DND-41 (cell line): ENCODE measurements around the gene CC2D1B.

Experiments used
- ATAC-seq: fragments of 200-7000 bp; cut with Tn5 transposase; 3 replicates; pipeline ENCODE4 v1.9.1; 2021; ENCODE audit warnings: low read depth; ENCODE audit not compliant: insufficient read depth
- DNase-seq: peaks from one replicate; pipeline ENCODE4 v3.0.0-alpha.2; 2020
- H2AFZ ChIP-seq: 2 replicates; pipeline ENCODE4 v1.6.0; 2012; ENCODE audit warnings: low read depth, low read length
- H3K27ac ChIP-seq: 2 replicates; pipeline ENCODE4 v1.5.1; 2012; ENCODE audit warnings: low read length, inconsistent platforms
- H3K27me3 ChIP-seq: fragments of 200-600 bp; sonication (generic); 2 replicates; pipeline ENCODE4 v1.6.0; 2012; ENCODE audit warnings: low read length, mild to moderate bottlenecking, inconsistent platforms; ENCODE audit not compliant: insufficient read depth, poor library complexity
- H3K36me3 ChIP-seq: 2 replicates; pipeline ENCODE4 v1.5.1; 2012; ENCODE audit warnings: low read length, inconsistent platforms; ENCODE audit not compliant: insufficient read depth
- H3K4me1 ChIP-seq: 2 replicates; pipeline ENCODE4 v1.5.1; 2012; ENCODE audit warnings: mild to moderate bottlenecking, low read length; ENCODE audit not compliant: insufficient read depth
- H3K4me2 ChIP-seq: 2 replicates; pipeline ENCODE4 v1.6.0; 2012; ENCODE audit warnings: mild to moderate bottlenecking, moderate library complexity, low read length, inconsistent platforms; ENCODE audit not compliant: insufficient read depth
- H3K4me3 ChIP-seq, 2 experiments: fragments of 200-600 bp in 1 of 2; shearing (Covaris generic) in 1 of 2; 2 replicates each; pipeline ENCODE4 v1.5.1; 2012 to 2016; ENCODE audit warnings: inconsistent platforms in 2 of 2, low read length in 2 of 2, mild to moderate bottlenecking in 2 of 2, low read depth in 1 of 2, moderate library complexity in 1 of 2
- H3K79me2 ChIP-seq: 2 replicates; pipeline ENCODE4 v1.6.0; 2012; ENCODE audit warnings: low read length, inconsistent platforms; ENCODE audit not compliant: insufficient read depth
- H3K9ac ChIP-seq: 2 replicates; pipeline ENCODE4 v1.6.0; 2012; ENCODE audit warnings: low read depth, mild to moderate bottlenecking, inconsistent platforms, low read length, moderate library complexity
- H3K9me3 ChIP-seq: 2 replicates; pipeline ENCODE4 v1.5.1; 2012; ENCODE audit warnings: low read length, moderate library complexity, mild to moderate bottlenecking, inconsistent platforms; ENCODE audit not compliant: insufficient read depth, severe bottlenecking
- H4K20me1 ChIP-seq: 2 replicates; pipeline ENCODE4 v1.6.0; 2012; ENCODE audit warnings: low read length; ENCODE audit not compliant: insufficient read depth
- EZH2 ChIP-seq: IDR thresholded peaks from 3 replicates; pipeline ENCODE4 v1.6.1; 2012; ENCODE audit warnings: borderline replicate concordance, low read depth, mild to moderate bottlenecking, moderate library complexity, low read length, inconsistent platforms; ENCODE audit not compliant: severe bottlenecking
- TF ChIP-seq, protein P1 (sequence below): IDR thresholded peaks from 2 replicates; pipeline ENCODE4 v1.5.1; 2012; ENCODE audit warnings: borderline replicate concordance, low read length, moderate library complexity, mild to moderate bottlenecking; ENCODE audit not compliant: poor library complexity, severe bottlenecking; ENCODE audit errors: extremely low read depth

Gene CC2D1B

DNA sequence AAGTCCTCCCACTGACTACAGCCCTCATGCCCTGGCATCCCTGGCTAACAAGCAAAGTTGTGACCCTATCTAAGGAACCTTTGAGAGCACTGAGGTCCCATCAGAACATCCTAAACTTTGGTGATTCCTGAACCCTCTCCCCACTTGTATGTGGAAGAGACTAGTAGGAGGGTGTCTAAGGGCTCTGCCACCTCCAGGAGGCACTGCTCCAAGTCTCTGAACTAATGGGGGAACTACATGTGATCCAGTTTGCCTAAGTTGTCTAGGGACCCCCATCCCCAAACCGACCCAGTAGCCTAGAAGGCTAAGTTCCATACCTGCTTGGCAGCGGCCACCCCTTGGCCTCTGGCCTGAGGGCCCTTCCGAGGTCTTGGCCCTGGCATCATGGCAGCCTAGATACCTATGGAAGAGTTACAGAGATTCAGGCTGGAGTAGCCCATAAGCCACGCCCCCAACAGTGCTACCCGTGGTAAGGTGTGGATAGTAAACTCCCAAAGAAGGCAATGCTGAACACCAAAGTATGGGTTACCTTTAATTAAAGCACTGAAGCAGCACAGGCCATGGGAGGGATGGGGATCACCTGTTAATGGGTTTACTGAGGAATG lies 1.7 kb downstream of the CC2D1B start:
- peaks cover 49% of the 10 kb centered on the region for H3K36me3 ChIP-seq
- H3K27ac ChIP-seq: peak overlapping the region; percentile 13
- peak overlapping the region; percentile 95 for H3K4me2 ChIP-seq
- H3K27me3 ChIP-seq: no peaks in the 10 kb centered on the region
- peaks cover 23% of the 10 kb centered on the region for H4K20me1 ChIP-seq
- no peaks in the 10 kb centered on the region for H3K9me3 ChIP-seq
- H2AFZ ChIP-seq: no peak overlapping the region
- H3K9ac ChIP-seq: peak overlapping the region; percentile 90
- peaks cover 59% of the 10 kb centered on the region for H3K4me1 ChIP-seq
- no peak for ATAC-seq
- H3K4me3 ChIP-seq: peak overlapping the region in 1 of 2 experiments; percentile 90; a peak in 3 of 4 replicates
- TF ChIP-seq, protein P1, sequence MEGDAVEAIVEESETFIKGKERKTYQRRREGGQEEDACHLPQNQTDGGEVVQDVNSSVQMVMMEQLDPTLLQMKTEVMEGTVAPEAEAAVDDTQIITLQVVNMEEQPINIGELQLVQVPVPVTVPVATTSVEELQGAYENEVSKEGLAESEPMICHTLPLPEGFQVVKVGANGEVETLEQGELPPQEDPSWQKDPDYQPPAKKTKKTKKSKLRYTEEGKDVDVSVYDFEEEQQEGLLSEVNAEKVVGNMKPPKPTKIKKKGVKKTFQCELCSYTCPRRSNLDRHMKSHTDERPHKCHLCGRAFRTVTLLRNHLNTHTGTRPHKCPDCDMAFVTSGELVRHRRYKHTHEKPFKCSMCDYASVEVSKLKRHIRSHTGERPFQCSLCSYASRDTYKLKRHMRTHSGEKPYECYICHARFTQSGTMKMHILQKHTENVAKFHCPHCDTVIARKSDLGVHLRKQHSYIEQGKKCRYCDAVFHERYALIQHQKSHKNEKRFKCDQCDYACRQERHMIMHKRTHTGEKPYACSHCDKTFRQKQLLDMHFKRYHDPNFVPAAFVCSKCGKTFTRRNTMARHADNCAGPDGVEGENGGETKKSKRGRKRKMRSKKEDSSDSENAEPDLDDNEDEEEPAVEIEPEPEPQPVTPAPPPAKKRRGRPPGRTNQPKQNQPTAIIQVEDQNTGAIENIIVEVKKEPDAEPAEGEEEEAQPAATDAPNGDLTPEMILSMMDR: peak; percentile 34
- TF ChIP-seq EZH2: no peak
- peaks cover 39% of the 10 kb centered on the region for H3K79me2 ChIP-seq
- DNase-seq: no peak

DNA sequence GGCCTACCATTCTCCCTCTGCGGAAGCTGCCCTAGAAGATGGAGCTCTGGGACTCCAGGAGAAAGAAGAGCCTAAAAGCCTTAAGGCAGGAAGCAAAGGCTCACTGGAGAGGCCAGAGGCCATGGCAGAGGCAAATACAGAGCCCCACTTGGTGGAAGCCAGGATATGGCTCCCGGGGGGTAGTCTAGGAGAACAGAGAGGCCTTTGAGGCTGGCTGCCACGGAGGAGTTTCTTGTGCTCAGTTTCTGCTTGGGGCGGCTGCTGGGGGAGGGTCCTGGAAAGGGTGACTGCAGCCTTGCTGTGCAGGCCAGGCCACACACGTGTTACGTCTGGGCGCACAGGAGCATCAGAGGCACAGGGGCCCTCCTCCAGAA lies 5.4 kb downstream of the CC2D1B start:
- H3K4me3 ChIP-seq: no peak overlapping the region
- no peak overlapping the region for H3K27ac ChIP-seq
- H3K9ac ChIP-seq: no peak overlapping the region
- H4K20me1 ChIP-seq: peaks cover 36% of the 10 kb centered on the region
- no peaks in the 10 kb centered on the region for H3K27me3 ChIP-seq
- TF ChIP-seq, protein P1: no peak
- no peak for TF ChIP-seq EZH2
- peaks cover 30% of the 10 kb centered on the region for H3K4me1 ChIP-seq
- H3K36me3 ChIP-seq: peaks cover 87% of the 10 kb centered on the region
- no peak overlapping the region for H2AFZ ChIP-seq
- H3K9me3 ChIP-seq: no peaks in the 10 kb centered on the region
- no peak for DNase-seq
- ATAC-seq: no peak
- peaks cover 36% of the 10 kb centered on the region for H3K79me2 ChIP-seq
- no peak overlapping the region for H3K4me2 ChIP-seq

DNA sequence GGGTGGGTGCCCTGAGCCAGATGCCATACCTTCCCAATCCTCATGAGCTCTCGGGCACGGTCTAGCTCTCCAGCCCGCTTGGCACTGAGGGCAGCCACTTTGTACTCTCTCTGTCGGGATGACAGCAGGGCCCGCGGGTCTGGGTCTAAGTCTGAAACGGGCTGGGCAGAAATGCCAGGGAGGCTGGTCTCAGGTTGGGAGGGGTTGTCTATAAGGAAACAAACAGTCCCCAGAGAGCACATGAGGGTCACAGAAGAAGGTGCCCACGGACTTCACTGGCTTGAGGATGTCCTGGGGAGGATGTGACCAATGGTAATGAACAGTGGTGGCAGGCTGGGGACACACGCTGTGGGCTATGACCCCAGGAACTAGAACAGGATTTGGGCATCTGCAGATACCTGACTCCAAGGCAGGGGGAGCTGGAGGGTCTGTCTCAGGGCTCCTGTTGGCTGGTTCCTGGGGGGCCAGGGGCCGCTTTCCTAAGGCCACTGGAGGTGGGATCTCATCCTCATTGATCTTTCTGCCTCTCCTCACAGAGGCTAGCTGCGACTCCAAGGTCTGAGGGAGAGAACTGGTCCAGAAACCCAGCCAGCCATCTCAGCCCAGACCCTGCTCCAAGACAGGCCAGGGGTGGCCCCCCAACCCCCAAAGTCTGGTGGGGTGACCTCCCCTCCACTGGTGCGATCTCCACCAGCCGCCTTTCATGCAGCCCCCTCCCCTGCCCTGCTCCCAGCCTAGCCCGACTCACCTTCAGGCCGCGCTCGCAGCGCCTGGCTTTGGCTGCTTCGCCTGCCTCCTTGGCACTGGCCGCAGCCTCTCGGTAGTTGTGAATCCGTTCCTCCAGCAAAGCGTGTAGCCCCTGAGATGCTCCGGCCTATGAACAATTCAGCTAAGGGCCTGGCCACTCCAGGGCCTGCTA lies 6.1 kb downstream of the CC2D1B start:
- Histone ChIP-seq H3K4me2 (no peak overlapping the region), H2AFZ (no peak overlapping the region), H4K20me1 (peaks cover 36% of the 10 kb centered on the region), H3K27ac (no peak overlapping the region), H3K27me3 (no peaks in the 10 kb centered on the region), H3K36me3 (peaks cover 93% of the 10 kb centered on the region), H3K9ac (no peak overlapping the region), H3K9me3 (no peaks in the 10 kb centered on the region), H3K4me3 (no peak overlapping the region), H3K79me2 (peaks cover 29% of the 10 kb centered on the region), H3K4me1 (peaks cover 26% of the 10 kb centered on the region)
- ATAC-seq: no peak
- DNase-seq: no peak
- no peak for TF ChIP-seq EZH2
- TF ChIP-seq, protein P1: no peak
